ENCODE data around the gene TESPA1. TPM values are rescaled to one million over a fixed set of nuclear protein-coding genes. Genes with fewer than 3 reads are reported as not detected.
A peak's percentile ranks its signal among the peaks of the same experiment; 100 is the strongest.

Gene TESPA1
- total and polyA plus RNA-seq, 2 donors (not counting 1 experiment from before 2014, with no cell fraction given): not detected

DNA sequence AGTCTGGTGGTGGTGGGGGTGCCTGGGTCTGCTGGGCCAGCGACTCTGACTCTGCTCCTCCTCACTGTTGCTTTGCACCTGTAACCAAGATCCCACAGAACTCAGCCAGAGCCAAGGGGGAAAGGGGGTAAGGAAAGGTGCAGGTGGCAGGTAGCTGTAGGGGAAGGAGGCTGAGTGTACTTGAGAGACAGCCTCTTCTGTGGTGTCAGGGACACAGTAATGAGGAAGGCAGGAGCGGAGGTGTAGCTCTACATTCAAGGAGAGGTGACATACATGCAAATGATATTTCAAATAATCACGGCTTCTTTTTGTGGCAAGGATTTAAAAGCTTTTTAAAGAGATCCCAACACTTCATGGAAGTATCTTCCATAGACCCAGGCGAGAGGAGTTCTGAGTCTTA, 23.4 kb downstream of the TESPA1 start:
- no peaks in the 10 kb centered on the region for H3K9me3 ChIP-seq (ENCODE audit: control insufficient read depth, insufficient read depth, low read depth, low read length)
- no peak for DNase-seq (ENCODE audit: low read depth in 2 of 2)
- H3K9ac ChIP-seq (ENCODE audit: insufficient read depth, low read length): no peak overlapping the region
- no peaks in the 10 kb centered on the region for H4K20me1 ChIP-seq (ENCODE audit: control insufficient read depth, extremely low read depth, insufficient read depth, low read length)
- no peak overlapping the region for H2AFZ ChIP-seq (ENCODE audit: low read length)
- no peaks in the 10 kb centered on the region for H3K4me1 ChIP-seq (ENCODE audit: control insufficient read depth, extremely low read depth, insufficient read depth, low read length)
- H3K27me3 ChIP-seq (ENCODE audit: control insufficient read depth, insufficient read depth, low read length): no peaks in the 10 kb centered on the region
- no peaks in the 10 kb centered on the region for H3K79me2 ChIP-seq (ENCODE audit: control insufficient read depth, insufficient read depth, low read length)
- no peak overlapping the region for H3K4me3 ChIP-seq (replicated peaks in 1 of 4; ENCODE audit: control extremely low read depth in 1 of 4, insufficient read depth in 1 of 4, low read depth in 3 of 4, low read length in 4 of 4)
- H3K27ac ChIP-seq (ENCODE audit: insufficient read depth, low read length): no peak overlapping the region
- no peaks in the 10 kb centered on the region for H3K36me3 ChIP-seq (ENCODE audit: control insufficient read depth, insufficient read depth, low read length)
- TF ChIP-seq EZH2 (IDR thresholded peaks at IDR 0.05; ENCODE audit: low read length, missing control alignments): no peak
- TF ChIP-seq, protein P1, sequence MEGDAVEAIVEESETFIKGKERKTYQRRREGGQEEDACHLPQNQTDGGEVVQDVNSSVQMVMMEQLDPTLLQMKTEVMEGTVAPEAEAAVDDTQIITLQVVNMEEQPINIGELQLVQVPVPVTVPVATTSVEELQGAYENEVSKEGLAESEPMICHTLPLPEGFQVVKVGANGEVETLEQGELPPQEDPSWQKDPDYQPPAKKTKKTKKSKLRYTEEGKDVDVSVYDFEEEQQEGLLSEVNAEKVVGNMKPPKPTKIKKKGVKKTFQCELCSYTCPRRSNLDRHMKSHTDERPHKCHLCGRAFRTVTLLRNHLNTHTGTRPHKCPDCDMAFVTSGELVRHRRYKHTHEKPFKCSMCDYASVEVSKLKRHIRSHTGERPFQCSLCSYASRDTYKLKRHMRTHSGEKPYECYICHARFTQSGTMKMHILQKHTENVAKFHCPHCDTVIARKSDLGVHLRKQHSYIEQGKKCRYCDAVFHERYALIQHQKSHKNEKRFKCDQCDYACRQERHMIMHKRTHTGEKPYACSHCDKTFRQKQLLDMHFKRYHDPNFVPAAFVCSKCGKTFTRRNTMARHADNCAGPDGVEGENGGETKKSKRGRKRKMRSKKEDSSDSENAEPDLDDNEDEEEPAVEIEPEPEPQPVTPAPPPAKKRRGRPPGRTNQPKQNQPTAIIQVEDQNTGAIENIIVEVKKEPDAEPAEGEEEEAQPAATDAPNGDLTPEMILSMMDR (conservative IDR thresholded peaks at IDR 0.05 in 1 of 2, IDR thresholded peaks at IDR 0.05 in 1 of 2; ENCODE audit: low read depth in 1 of 2, low read length in 2 of 2): no peak
- no peak overlapping the region for H3K4me2 ChIP-seq (ENCODE audit: extremely low read depth, insufficient read depth, low read length)

DNA sequence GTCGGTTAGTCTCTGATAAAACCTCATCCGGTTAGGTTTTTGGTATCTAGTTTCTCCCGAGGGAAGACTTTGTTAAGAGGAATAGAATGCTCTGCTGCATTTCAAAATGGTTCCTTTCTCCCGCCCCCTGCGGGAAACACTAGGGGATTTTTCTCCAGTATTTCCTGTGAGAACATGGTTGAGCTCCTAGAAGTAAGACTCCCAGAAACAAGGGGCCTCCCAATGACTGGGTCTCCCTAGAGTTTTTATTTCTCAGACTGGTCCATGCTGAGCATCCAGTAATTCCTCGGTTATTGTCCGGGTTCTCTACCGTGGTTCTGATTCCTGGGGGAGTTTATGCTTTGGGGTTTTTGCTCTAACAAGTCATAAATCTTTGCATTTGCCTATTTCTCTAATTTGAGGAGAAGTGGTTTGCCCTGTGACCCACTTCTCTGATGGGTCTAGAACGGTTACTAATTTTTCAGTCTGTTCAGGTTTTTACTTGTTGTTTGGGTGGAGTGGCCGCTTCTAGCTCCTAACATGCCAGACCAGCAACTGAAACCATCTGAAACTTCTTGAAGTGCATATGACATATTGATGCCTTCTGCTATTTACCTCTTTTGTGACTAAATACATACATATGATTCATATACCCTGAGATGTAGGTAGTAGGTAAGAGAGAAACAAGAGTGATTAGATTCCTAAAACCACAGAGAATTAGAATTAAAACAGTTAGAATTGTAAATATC, 25.1 kb downstream of the TESPA1 start:
- H3K9ac ChIP-seq (ENCODE audit: insufficient read depth, low read length): no peak overlapping the region
- no peaks in the 10 kb centered on the region for H3K79me2 ChIP-seq (ENCODE audit: control insufficient read depth, insufficient read depth, low read length)
- H2AFZ ChIP-seq (ENCODE audit: low read length): no peak overlapping the region
- no peaks in the 10 kb centered on the region for H3K4me1 ChIP-seq (ENCODE audit: control insufficient read depth, extremely low read depth, insufficient read depth, low read length)
- no peak overlapping the region for H3K4me2 ChIP-seq (ENCODE audit: extremely low read depth, insufficient read depth, low read length)
- H3K36me3 ChIP-seq (ENCODE audit: control insufficient read depth, insufficient read depth, low read length): no peaks in the 10 kb centered on the region
- H3K27me3 ChIP-seq (ENCODE audit: control insufficient read depth, insufficient read depth, low read length): no peaks in the 10 kb centered on the region
- no peak overlapping the region for H3K4me3 ChIP-seq (replicated peaks in 1 of 4; ENCODE audit: control extremely low read depth in 1 of 4, insufficient read depth in 1 of 4, low read depth in 3 of 4, low read length in 4 of 4)
- DNase-seq (ENCODE audit: low read depth in 2 of 2): no peak
- H3K27ac ChIP-seq (ENCODE audit: insufficient read depth, low read length): no peak overlapping the region
- no peaks in the 10 kb centered on the region for H4K20me1 ChIP-seq (ENCODE audit: control insufficient read depth, extremely low read depth, insufficient read depth, low read length)
- no peaks in the 10 kb centered on the region for H3K9me3 ChIP-seq (ENCODE audit: control insufficient read depth, insufficient read depth, low read depth, low read length)
- TF ChIP-seq EZH2 (IDR thresholded peaks at IDR 0.05; ENCODE audit: low read length, missing control alignments): no peak
- TF ChIP-seq, protein P1 (conservative IDR thresholded peaks at IDR 0.05 in 1 of 2, IDR thresholded peaks at IDR 0.05 in 1 of 2; ENCODE audit: low read depth in 1 of 2, low read length in 2 of 2): no peak

DNA sequence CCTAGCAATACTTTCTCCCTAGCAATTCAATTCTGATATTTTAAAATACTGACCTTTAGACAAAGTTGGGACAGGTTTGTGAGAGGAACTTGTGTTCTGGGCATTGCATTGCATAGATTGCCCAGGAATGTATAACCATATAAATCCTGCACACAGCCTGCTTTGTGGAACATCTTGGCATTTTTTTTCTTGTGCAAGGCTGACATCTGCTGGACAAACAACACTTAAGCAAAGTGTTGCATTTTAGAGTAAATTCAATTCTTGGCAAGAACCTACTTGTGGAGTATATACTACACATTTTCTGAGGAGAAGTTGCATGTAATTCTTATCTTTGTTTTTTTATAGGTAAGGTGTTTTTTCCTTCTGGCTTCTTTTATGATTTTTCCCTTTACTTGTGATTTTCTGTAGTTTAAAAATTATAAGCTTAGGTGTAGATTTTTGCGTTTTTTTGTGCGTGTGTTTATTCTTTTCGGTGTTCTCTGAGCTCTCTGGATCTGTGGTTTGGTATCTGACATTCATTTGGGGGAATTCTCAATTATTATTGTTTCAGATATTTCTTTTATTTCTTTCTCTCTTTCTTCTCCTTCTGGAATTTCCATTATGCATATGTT, 26.4 kb downstream of the TESPA1 start:
- no peaks in the 10 kb centered on the region for H3K27me3 ChIP-seq (ENCODE audit: control insufficient read depth, insufficient read depth, low read length)
- no peaks in the 10 kb centered on the region for H3K36me3 ChIP-seq (ENCODE audit: control insufficient read depth, insufficient read depth, low read length)
- no peak overlapping the region for H3K9ac ChIP-seq (ENCODE audit: insufficient read depth, low read length)
- DNase-seq (ENCODE audit: low read depth in 2 of 2): peak; percentile 49 to 81
- no peak overlapping the region for H3K27ac ChIP-seq (ENCODE audit: insufficient read depth, low read length)
- no peak overlapping the region for H3K4me3 ChIP-seq (replicated peaks in 1 of 4; ENCODE audit: control extremely low read depth in 1 of 4, insufficient read depth in 1 of 4, low read depth in 3 of 4, low read length in 4 of 4)
- H3K9me3 ChIP-seq (ENCODE audit: control insufficient read depth, insufficient read depth, low read depth, low read length): no peaks in the 10 kb centered on the region
- H3K4me2 ChIP-seq (ENCODE audit: extremely low read depth, insufficient read depth, low read length): no peak overlapping the region
- H3K79me2 ChIP-seq (ENCODE audit: control insufficient read depth, insufficient read depth, low read length): no peaks in the 10 kb centered on the region
- H4K20me1 ChIP-seq (ENCODE audit: control insufficient read depth, extremely low read depth, insufficient read depth, low read length): no peaks in the 10 kb centered on the region
- H3K4me1 ChIP-seq (ENCODE audit: control insufficient read depth, extremely low read depth, insufficient read depth, low read length): no peaks in the 10 kb centered on the region
- TF ChIP-seq, protein P1 (conservative IDR thresholded peaks at IDR 0.05 in 1 of 2, IDR thresholded peaks at IDR 0.05 in 1 of 2; ENCODE audit: low read depth in 1 of 2, low read length in 2 of 2): peak; percentile 63 to 65
- no peak for TF ChIP-seq EZH2 (IDR thresholded peaks at IDR 0.05; ENCODE audit: low read length, missing control alignments)
- H2AFZ ChIP-seq (ENCODE audit: low read length): no peak overlapping the region

Data from fibroblast of lung (primary cell).